ENCODE data around the gene AHRR. TPM values are rescaled to one million over a fixed set of nuclear protein-coding genes. Genes with fewer than 3 reads are reported as not detected.

AHRR gene
- total RNA-seq, 2 donors from 2014 or later, result 0.12 to 0.30 TPM

DNA sequence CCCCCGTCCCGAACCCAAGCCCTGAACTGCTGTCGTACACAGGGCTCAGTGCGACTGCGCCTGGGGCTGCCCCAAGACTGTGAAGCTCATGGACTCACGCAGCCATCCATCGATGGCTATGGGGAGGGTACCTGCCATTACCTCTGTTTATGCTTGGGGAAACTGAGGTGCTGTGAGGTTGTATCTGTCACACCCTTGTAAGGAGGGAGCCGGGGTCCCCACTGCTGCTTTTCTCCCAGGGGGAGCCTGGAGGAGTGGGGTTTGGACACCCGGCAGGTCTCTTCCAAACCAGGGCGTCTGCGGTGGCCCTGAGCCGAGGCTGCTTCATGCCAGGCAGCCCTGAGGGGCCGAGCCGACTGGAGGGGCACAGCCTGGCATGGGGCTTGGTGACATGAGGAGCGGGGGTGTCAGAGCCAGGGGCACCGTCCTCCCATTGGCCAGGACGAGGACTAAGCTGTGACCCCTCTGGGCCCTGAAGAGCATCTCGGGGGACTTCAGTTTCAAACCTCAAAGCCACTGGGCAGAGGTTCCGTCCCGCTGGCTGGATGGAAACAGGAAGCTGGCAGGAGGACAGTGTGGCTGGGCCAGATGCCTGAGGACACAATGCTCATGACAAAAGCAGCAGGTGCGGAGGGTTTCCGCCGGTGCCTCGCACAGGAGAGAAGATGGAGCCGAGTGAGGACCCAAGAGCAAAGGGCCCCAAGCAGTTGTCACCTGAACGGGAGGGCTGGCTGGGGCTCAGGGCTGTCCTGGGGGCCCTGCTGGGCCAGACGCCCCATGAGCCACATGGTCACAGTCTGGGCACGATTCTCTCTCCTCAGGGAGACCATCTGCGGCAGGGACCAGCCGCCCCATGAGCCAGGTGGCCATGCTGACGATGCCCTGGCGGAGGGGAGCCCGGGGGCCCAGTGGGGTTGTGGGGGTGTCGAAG is 67.0 kb downstream of the AHRR start:
- DNase-seq (ENCODE audit: low spot score), result no peak
- H3K27ac ChIP-seq, result no peak overlapping the region
- peaks cover 0 to 15% of the 10 kb centered on the region in 2 donors for H3K9me3 ChIP-seq
- TF ChIP-seq, protein P1, sequence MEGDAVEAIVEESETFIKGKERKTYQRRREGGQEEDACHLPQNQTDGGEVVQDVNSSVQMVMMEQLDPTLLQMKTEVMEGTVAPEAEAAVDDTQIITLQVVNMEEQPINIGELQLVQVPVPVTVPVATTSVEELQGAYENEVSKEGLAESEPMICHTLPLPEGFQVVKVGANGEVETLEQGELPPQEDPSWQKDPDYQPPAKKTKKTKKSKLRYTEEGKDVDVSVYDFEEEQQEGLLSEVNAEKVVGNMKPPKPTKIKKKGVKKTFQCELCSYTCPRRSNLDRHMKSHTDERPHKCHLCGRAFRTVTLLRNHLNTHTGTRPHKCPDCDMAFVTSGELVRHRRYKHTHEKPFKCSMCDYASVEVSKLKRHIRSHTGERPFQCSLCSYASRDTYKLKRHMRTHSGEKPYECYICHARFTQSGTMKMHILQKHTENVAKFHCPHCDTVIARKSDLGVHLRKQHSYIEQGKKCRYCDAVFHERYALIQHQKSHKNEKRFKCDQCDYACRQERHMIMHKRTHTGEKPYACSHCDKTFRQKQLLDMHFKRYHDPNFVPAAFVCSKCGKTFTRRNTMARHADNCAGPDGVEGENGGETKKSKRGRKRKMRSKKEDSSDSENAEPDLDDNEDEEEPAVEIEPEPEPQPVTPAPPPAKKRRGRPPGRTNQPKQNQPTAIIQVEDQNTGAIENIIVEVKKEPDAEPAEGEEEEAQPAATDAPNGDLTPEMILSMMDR (IDR thresholded peaks at IDR 0.05), result no peak
- no peaks in the 10 kb centered on the region for H3K27me3 ChIP-seq
- H3K4me3 ChIP-seq, result no peak overlapping the region
- no peaks in the 10 kb centered on the region for H3K4me1 ChIP-seq
- H3K36me3 ChIP-seq, result no peaks in the 10 kb centered on the region

DNA sequence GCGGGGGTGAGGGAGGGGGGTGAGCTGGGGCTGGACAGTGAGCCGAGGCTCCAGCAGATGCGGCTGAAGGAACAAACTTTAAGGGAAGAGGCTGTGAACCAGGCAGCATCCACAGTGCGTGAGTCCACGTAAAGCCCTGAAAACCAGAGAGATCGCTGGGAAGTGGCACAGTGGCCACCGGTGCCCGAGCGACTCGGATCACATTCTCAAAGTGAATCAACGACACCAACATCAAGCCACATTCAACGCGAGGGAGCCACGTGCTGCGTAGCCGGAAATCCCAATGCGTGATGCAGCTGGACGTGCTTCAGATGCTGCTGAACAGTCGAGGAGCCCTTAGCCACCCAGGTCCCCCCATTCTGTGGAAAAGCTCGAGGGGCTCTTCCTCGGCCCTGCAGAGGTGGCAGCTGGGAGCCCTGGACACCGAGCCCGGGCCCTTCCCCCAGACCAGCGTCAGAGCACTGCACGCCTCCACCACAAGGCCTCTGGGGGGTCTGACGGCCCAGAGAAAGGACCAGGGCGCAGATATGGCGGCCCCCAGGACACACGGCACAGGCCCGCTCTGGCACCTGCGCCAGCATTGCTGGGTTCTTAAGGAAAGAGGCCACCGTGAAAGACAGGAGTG is 67.8 kb downstream of the AHRR start:
- TF ChIP-seq, protein P1 (IDR thresholded peaks at IDR 0.05), result no peak
- Histone ChIP-seq H3K27ac (no peak overlapping the region), H3K4me1 (no peaks in the 10 kb centered on the region), H3K27me3 (no peaks in the 10 kb centered on the region), H3K9me3 (peaks cover 0 to 15% of the 10 kb centered on the region in 2 donors), H3K36me3 (no peaks in the 10 kb centered on the region), H3K4me3 (no peak overlapping the region)
- DNase-seq (ENCODE audit: low spot score), result peak; percentile 36

DNA sequence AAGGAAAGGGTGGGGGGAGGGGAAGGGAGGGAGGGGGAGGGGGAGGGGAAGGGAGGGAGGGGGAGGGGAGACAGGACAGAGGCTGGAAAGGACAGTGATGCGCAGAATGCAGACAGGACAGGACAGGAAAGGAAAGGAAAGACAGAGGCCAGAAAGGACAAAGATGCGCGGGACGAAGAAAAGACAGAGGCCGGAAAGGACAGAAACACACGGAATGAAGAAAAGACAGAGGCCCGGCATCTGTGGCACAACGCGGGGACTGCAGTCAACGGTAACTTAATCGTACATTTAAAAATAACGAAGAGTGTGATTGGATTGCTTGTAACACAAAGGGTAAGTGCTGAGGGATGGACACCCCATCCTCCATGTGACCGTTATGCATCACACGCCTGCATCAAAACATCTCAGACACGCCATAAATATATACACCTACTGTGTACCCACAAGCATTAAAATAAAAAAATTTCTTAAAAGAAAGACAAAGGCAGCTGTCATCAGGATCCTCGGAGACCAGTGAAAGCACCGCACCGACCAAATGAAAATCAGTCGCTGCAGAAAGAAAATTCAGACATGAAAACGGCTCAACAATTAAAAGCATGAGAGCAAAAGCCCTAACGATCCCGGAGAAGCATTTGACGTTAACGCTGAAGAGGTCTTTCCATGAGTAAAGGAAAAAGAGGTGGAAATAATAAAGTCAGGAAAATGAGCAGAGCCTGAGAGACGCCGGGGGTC is 68.5 kb downstream of the AHRR start:
- H3K27ac ChIP-seq, result no peak overlapping the region
- TF ChIP-seq, protein P1 (IDR thresholded peaks at IDR 0.05), result no peak
- DNase-seq (ENCODE audit: low spot score), result no peak
- no peaks in the 10 kb centered on the region for H3K36me3 ChIP-seq
- H3K27me3 ChIP-seq, result no peaks in the 10 kb centered on the region
- H3K4me1 ChIP-seq, result no peaks in the 10 kb centered on the region
- H3K4me3 ChIP-seq, result no peak overlapping the region
- H3K9me3 ChIP-seq, result peaks cover 0 to 10% of the 10 kb centered on the region in 2 donors

DNA sequence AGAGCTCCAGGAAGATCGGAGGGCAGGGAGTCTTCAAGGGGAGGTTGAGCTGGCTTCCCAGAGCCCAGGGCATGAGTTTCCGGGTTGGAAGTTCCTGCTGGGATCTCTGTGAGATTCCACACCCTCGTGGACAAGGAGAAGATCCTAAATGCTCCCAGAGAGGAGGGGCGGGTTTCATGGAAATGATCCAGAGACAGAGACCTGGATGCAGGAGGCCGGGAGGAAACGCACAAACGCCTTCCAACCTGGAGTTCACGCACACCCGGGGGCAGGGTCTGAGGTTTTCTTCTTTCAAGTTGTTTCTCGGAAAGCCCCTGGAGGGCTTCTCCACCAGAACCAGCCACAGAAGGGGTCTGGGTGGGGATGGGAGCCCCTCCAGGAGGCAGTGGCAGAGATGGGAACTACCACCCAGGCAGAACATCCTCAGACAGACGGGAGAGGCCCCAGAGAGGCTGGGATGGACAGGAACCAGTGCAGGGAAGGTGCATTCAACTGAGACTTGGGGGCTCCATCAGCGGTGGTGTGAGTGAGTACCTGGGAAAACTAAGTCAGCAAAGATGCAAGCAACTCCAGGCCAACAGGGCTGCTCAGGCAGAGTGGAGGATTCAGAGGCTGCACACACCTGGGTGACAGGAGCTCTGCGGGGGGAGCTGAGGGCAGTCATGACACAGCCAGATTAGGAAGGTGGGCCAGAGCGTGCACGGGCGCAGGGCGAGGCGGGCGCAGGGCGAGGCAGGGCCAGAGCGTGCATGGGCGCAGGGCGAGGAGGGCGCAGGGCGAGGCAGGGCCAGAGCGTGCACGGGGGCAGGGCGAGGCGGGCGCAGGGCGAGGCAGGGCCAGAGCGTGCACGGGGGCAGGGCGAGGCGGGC is 69.3 kb downstream of the AHRR start:
- Histone ChIP-seq H3K27me3 (no peaks in the 10 kb centered on the region), H3K4me1 (no peaks in the 10 kb centered on the region), H3K36me3 (no peaks in the 10 kb centered on the region), H3K27ac (no peak overlapping the region), H3K9me3 (peaks cover 0 to 2% of the 10 kb centered on the region in 2 donors), H3K4me3 (no peak overlapping the region)
- DNase-seq (ENCODE audit: low spot score), result peak; percentile 43
- TF ChIP-seq, protein P1 (IDR thresholded peaks at IDR 0.05), result no peak

DNA sequence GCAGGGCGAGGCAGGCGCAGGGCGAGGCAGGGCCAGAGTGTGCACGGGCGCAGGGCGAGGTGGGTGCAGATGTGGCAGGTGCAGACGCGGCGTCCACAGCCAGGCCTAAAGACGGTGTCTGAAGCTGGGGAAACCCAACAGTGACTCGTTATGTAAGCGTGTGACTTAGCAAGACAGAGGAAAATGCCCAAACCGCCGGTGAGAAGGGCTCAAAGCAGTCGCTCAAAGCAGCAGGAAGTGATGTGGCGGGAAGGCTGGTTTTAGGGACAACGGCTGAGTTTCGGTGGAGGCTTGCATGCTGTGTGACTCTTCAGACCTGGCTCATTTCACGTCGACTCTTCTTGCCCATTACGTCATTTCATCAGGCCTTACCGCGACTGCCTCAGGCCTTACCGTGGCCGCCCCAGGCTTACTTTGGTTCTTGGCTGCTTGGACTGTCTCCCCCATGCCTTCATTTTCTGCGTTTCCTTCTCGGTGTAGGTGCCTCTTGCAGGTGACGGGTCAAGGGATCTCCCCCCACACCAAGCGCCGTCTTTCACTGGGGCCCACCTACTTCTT is 71.0 kb downstream of the AHRR start:
- Histone ChIP-seq H3K4me1 (no peaks in the 10 kb centered on the region), H3K27me3 (no peaks in the 10 kb centered on the region), H3K9me3 (no peaks in the 10 kb centered on the region), H3K27ac (no peak overlapping the region), H3K4me3 (no peak overlapping the region), H3K36me3 (no peaks in the 10 kb centered on the region)
- TF ChIP-seq, protein P1 (IDR thresholded peaks at IDR 0.05), result no peak
- peak; percentile 38 for DNase-seq (ENCODE audit: low spot score)
